GM06990 (cell line): ENCODE results near the gene RALGPS1.

Source experiments
- DNase-seq: peaks from one replicate; pipeline ENCODE4 v3.0.0-alpha.2; 2011; ENCODE audit not compliant: insufficient read length; ENCODE audit errors: extremely low read depth
- H3K27me3 ChIP-seq: replicated peaks from 2 replicates; pipeline ENCODE4 v1.6.0; 2011; ENCODE audit warnings: low read length; ENCODE audit not compliant: control insufficient read depth, insufficient read depth
- H3K36me3 ChIP-seq: 2 replicates; pipeline ENCODE4 v1.5.1; 2011; ENCODE audit warnings: low read length; ENCODE audit not compliant: control insufficient read depth, insufficient read depth
- H3K4me3 ChIP-seq: replicated peaks from 2 replicates; pipeline ENCODE4 v1.5.1; 2011; ENCODE audit warnings: low read depth, mild to moderate bottlenecking, control low read depth, low read length
- CTCF ChIP-seq: IDR thresholded peaks from 2 replicates; pipeline ENCODE4 v1.5.1; 2011; ENCODE audit warnings: low read length, control low read depth, mild to moderate bottlenecking, inconsistent platforms; ENCODE audit not compliant: insufficient read depth, poor library complexity, severe bottlenecking

Gene RALGPS1

GRCh38 chr9:126989847-126990842, 75.6 kb downstream of the RALGPS1 start:
- DNase-seq: no peak
- no peaks in the 10 kb centered on the region for H3K27me3 ChIP-seq
- no peak for TF ChIP-seq CTCF

DNA sequence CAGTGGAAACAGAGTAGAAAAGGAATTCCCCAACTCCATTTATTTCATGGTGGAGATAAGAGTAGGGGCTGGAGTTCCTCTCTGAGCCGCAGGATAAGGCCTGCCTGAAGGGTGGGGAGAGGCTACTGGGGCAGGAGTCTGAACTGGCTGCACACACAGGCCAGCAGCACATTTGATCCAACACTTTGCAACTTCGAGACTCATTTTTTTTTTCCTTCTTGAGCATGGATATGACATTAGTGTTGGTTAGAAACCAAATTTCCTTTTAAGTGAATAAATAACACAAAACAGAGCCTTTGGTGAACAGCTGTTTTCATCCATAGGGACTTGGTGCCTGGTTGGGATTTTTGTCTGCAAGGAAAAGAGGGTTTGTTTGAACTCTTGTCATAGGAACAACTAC, 76.6 kb downstream of the RALGPS1 start:
- no peak overlapping the region for H3K4me3 ChIP-seq
- no peaks in the 10 kb centered on the region for H3K27me3 ChIP-seq
- TF ChIP-seq CTCF: no peak
- no peaks in the 10 kb centered on the region for H3K36me3 ChIP-seq
- no peak for DNase-seq

More at GRCh38 chr9:126989847-126990842, 75.6 kb downstream of the RALGPS1 start:
- no peak overlapping the region for H3K4me3 ChIP-seq
- no peaks in the 10 kb centered on the region for H3K36me3 ChIP-seq

DNA sequence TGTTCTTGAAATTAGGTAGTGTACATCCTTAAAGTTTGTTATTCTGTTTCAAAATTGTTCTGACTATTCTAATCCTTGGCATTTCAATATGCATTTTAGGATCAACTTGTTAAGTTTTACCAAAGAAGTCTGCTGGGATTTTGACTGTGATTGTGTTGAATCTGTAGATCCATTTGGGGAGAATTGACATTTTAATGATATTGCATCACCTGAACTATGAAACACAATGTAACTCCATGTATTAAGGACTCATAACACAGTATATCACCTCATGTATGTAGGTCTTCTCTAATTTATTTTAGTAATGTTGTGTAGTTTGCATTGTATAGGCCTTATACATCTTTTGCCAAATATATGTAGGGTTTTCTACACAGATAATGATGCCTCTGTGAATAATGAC, 77.8 kb downstream of the RALGPS1 start:
- no peak for DNase-seq
- no peaks in the 10 kb centered on the region for H3K36me3 ChIP-seq
- TF ChIP-seq CTCF: no peak
- H3K4me3 ChIP-seq: no peak overlapping the region
- H3K27me3 ChIP-seq: no peaks in the 10 kb centered on the region

- Histone ChIP-seq H3K36me3 (no peaks in the 10 kb centered on the region), H3K27me3 (no peaks in the 10 kb centered on the region), H3K4me3 (no peak overlapping the region)
- DNase-seq: no peak
- TF ChIP-seq CTCF: no peak
These were observed 84.9 kb downstream of the RALGPS1 start for GRCh38 chr9:126999315-127000068.

DNA sequence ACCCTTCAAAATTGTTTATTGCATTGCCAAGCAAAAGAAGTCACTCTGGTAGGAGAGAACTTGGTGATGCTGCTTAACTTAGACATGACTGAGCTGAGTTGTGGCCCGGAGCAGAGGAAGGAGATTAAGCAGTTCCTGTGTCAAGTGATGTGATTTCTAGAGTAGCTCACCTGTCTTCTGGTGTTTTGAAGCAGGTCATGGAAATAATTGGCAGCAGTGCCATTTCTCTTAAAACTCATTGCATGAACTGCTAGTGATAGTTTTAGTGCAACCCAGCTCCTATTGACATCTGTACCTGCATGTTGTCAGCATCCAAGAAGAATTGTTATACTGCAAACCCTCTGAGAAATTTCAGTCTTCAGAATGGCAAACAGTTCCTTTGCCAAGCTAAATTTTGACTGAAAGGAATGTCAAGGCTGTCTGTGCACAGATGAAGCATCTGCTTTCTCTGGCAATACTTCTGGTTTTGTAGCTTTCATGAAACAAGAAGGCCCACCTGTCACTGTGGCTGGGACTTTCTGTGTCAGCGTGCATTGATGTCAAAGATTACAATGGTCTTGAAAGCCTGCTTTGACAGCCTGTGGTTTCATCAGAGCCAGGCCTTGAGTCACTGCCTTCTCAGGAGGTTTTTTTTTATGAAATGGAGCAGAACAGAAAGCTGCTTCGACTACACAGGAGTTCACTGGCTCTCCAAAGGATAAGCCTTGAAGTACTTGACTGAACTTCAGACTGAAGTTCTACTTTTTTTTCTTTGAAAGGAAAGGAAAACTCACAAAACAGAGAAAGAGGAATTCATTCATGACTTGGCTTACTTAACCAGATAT, 90.6 kb downstream of the RALGPS1 start:
- no peak for TF ChIP-seq CTCF
- peak; percentile 78 for DNase-seq
- no peaks in the 10 kb centered on the region for H3K27me3 ChIP-seq

More for the DNA sequence above, 90.6 kb downstream of the RALGPS1 start:
- H3K4me3 ChIP-seq: peak overlapping the region; percentile 16
- no peaks in the 10 kb centered on the region for H3K36me3 ChIP-seq
